ENCODE results near the gene MLF1. TPM values are rescaled to one million over a fixed set of nuclear protein-coding genes. Genes with fewer than 3 reads are reported as not detected.

The MLF1 gene
- total RNA-seq, 1 experiment from 2014 or later: 20.4 TPM

GRCh38 chr3:158565076-158565475 is 5.9 kb upstream of the MLF1 start:
- H3K23ac ChIP-seq (ENCODE audit: insufficient read length, low read depth, low read length): no peak overlapping the region

More at GRCh38 chr3:158565076-158565475, 5.9 kb upstream of the MLF1 start:
- no peaks in the 10 kb centered on the region for H3K79me1 ChIP-seq (ENCODE audit: insufficient read depth, low read depth, low read length, poor library complexity, severe bottlenecking)
- Mint-ChIP-seq H3K4me3 (no peak overlapping the region), H3K9me3 (peaks cover 4% of the 10 kb centered on the region in 2 experiments; a peak in 3 of 5 replicates), H3K36me3 (ENCODE audit: insufficient read depth in 1 of 3, low read depth in 3 of 3) (no peaks in the 10 kb centered on the region), H3K27ac (no peak overlapping the region), H3K27me3 (ENCODE audit: low read depth) (peaks cover 16% of the 10 kb centered on the region), H3K4me1 (no peaks in the 10 kb centered on the region)
- no peak overlapping the region for H4K5ac ChIP-seq (ENCODE audit: insufficient read length, low read depth, low read length)
- no peak overlapping the region for H3K56ac ChIP-seq (ENCODE audit: insufficient read length, low read depth, low read length)
- H3K23me2 ChIP-seq (ENCODE audit: insufficient read length, low read depth, low read length, poor library complexity, severe bottlenecking): no peaks in the 10 kb centered on the region
- H3K14ac ChIP-seq (ENCODE audit: insufficient read depth, low read length): no peak overlapping the region
- no peak overlapping the region for H3K27ac ChIP-seq (ENCODE audit: insufficient read length, low read depth, low read length)
- H3K4me1 ChIP-seq (ENCODE audit: insufficient read depth, low read length): no peaks in the 10 kb centered on the region
- H4K8ac ChIP-seq (replicated peaks; ENCODE audit: insufficient read length, low read depth, low read length): no peak overlapping the region
- no peak overlapping the region for H3K18ac ChIP-seq (ENCODE audit: insufficient read length, low read depth, low read length)
- H2BK5ac ChIP-seq (ENCODE audit: insufficient read length, low read length): no peak overlapping the region
- H2BK12ac ChIP-seq (ENCODE audit: insufficient read length, low read depth, low read length): no peak overlapping the region
- no peak overlapping the region for H3K9ac ChIP-seq (ENCODE audit: extremely low read depth, insufficient read length, low read length)
- H3K9me3 ChIP-seq (ENCODE audit: control insufficient read depth, low read depth, low read length): no peaks in the 10 kb centered on the region
- no peak overlapping the region for H3T11ph ChIP-seq (ENCODE audit: low read length)
- WGBS (ENCODE audit: extremely low coverage, insufficient read length, low lambda C conversion rate): no CpG with 5 or more reads among the region's 6 CpGs
- H3K27me3 ChIP-seq (ENCODE audit: insufficient read depth, low read length): no peaks in the 10 kb centered on the region
- no peak for TF ChIP-seq CTCF (conservative IDR thresholded peaks at IDR 0.05)
- H2BK15ac ChIP-seq (ENCODE audit: low read depth, low read length): no peak overlapping the region
- H2AFZ ChIP-seq (ENCODE audit: low read length): no peak overlapping the region
- no peaks in the 10 kb centered on the region for H4K20me1 ChIP-seq (ENCODE audit: control insufficient read depth, insufficient read depth, insufficient read length)
- no peak for DNase-seq
- no peaks in the 10 kb centered on the region for H3K79me2 ChIP-seq (ENCODE audit: insufficient read depth, low read length)
- no peak overlapping the region for H2AK5ac ChIP-seq (ENCODE audit: insufficient read length, low read length)
- H3K4ac ChIP-seq (ENCODE audit: low read depth, low read length): no peak overlapping the region
- H3K4me2 ChIP-seq (ENCODE audit: insufficient read depth, insufficient read length, low read length): no peak overlapping the region
- no peak overlapping the region for H2BK20ac ChIP-seq (ENCODE audit: low read depth, low read length, poor library complexity, severe bottlenecking)
- H4K91ac ChIP-seq (ENCODE audit: insufficient read length, low read depth, low read length): no peak overlapping the region
- H2BK120ac ChIP-seq (ENCODE audit: low read depth, low read length, poor library complexity, severe bottlenecking): no peak overlapping the region
